K562 (cell line): Measurements from ENCODE around the gene TMEM14C. TPM values are rescaled to one million over a fixed set of nuclear protein-coding genes. Genes with fewer than 3 reads are reported as not detected.
"Not testable (repeated sequence)": the region's sequence is repeated elsewhere in the genome, so short reads cannot be mapped to it uniquely, and the experiment has no call there.

Source experiments
- ATAC-seq: fragments of 200-7000 bp; cut with Tn5 transposase; 3 replicates; pipeline ENCODE4 v1.9.1; 2020; ENCODE audit warnings: moderate library complexity
- BruUV-seq: library from RNA; stranded (reverse); fragments of 400-500 nt; replicated peaks from 2 replicates; lab custom pipeline; 2021; lab: Mats Ljungman, UMichigan
- CTCF ChIA-PET: fragments of 300-600 bp; formaldehyde crosslinking; extraction: SDS; loops from one replicate; lab custom pipeline; 2021; ENCODE audit warnings: low intra/inter-chr PET ratio; lab: Yijun Ruan, JAX
- POLR2A ChIA-PET: fragments of 300-600, 350-650 bp; sonication (Branson Sonifier 250); formaldehyde crosslinking; extraction: SDS; loops from one replicate; lab custom pipeline; 2021; ENCODE audit warnings: antibody characterized with exemption, inconsistent platforms; lab: Yijun Ruan, JAX
- DNase-seq, 4 experiments: peaks; one replicate each; pipeline versions ENCODE4 v3.0.0 to v3.0.0-alpha.2; 2011 to 2018; ENCODE audit warnings: low spot score in 3 of 4, mixed read lengths in 3 of 4; ENCODE audit errors: extremely low read depth in 1 of 4
- FAIRE-seq: peaks from 2 replicates; lab custom pipeline; 2011; peaks lifted over from hg19 to GRCh38; lab: Jason Lieb, UNC
- H2AFZ ChIP-seq: 2 replicates; pipeline ENCODE4 v1.6.0; 2011; ENCODE audit warnings: low read depth, low read length, control low read depth, inconsistent platforms
- H3K27ac ChIP-seq: fragments of 200-600 bp; 3 replicates; pipeline ENCODE4 v1.8.0; 2011; ENCODE audit warnings: low read depth, mild to moderate bottlenecking, control low read depth, inconsistent platforms, low read length, moderate library complexity, mixed read lengths; ENCODE audit errors: extremely low read depth
- H3K27me3 ChIP-seq, 2 experiments: fragments of 300-600 bp in 1 of 2; 2 replicates in 1 of 2; 3 replicates in 1 of 2; pipeline versions ENCODE4 v1.6.0 to v1.8.0; 2011; ENCODE audit warnings: inconsistent platforms in 2 of 2, low read length in 2 of 2, mild to moderate bottlenecking in 1 of 2, mixed read lengths in 1 of 2, moderate library complexity in 1 of 2; ENCODE audit not compliant: control insufficient read depth in 2 of 2, insufficient read depth in 2 of 2
- H3K36me3 ChIP-seq: fragments of 300-600 bp; 3 replicates; pipeline ENCODE4 v1.8.0; 2011; ENCODE audit warnings: mild to moderate bottlenecking, low read length, inconsistent platforms; ENCODE audit not compliant: control insufficient read depth, insufficient read depth
- H3K4me1 ChIP-seq, 2 experiments: fragments of 200-600 bp in 1 of 2; replicated peaks in 1 of 2; 2 replicates in 1 of 2; 3 replicates in 1 of 2; pipeline versions ENCODE4 v1.5.1 to v1.8.0; 2011; ENCODE audit warnings: inconsistent platforms in 2 of 2, low read length in 2 of 2, mild to moderate bottlenecking in 1 of 2, mixed read lengths in 1 of 2, moderate library complexity in 1 of 2; ENCODE audit not compliant: control insufficient read depth in 2 of 2, insufficient read depth in 2 of 2
- H3K4me2 ChIP-seq: 2 replicates; pipeline ENCODE4 v1.6.1; 2011; ENCODE audit warnings: low read length, control low read depth, inconsistent platforms, mixed read lengths; ENCODE audit not compliant: insufficient read depth
- H3K4me3 ChIP-seq: fragments of 200-600 bp; sonication (generic), shearing (Covaris generic); 2 replicates; pipeline ENCODE4 v1.5.1; 2016; ENCODE audit warnings: control low read depth, inconsistent platforms
- H3K79me2 ChIP-seq: fragments of 200-600 bp; 3 replicates; pipeline ENCODE4 v1.8.0; 2011; ENCODE audit warnings: low read length, inconsistent platforms; ENCODE audit not compliant: control insufficient read depth, insufficient read depth
- H3K9ac ChIP-seq, 2 experiments: 2 replicates each; pipeline versions ENCODE4 v1.6.0 to v1.6.1; 2011; ENCODE audit warnings: low read depth in 2 of 2, low read length in 2 of 2, control low read depth in 1 of 2, inconsistent platforms in 1 of 2, mild to moderate bottlenecking in 1 of 2, mixed read lengths in 1 of 2; ENCODE audit not compliant: insufficient read depth in 1 of 2
- H3K9me1 ChIP-seq: one replicate; pipeline ENCODE4 v1.6.0; 2011; ENCODE audit warnings: inconsistent platforms, mild to moderate bottlenecking, low read length, moderate library complexity; ENCODE audit not compliant: control insufficient read depth, insufficient read depth
- H3K9me3 ChIP-seq: replicated peaks from 2 replicates; pipeline ENCODE4 v1.5.1; 2011; ENCODE audit warnings: low read depth, low read length, inconsistent platforms; ENCODE audit not compliant: control insufficient read depth, insufficient read depth
- H4K20me1 ChIP-seq: replicated peaks from 2 replicates; pipeline ENCODE4 v1.6.1; 2011; ENCODE audit warnings: low read length, inconsistent platforms, mixed read lengths; ENCODE audit not compliant: control insufficient read depth, insufficient read depth
- CC2D1A ChIP-seq: fragments of 450-650 bp; IDR thresholded peaks from 2 replicates; pipeline ENCODE4 v1.6.1; 2017; ENCODE audit warnings: mild to moderate bottlenecking
- CHAMP1 ChIP-seq: fragments of 450-650 bp; IDR thresholded peaks from 2 replicates; pipeline ENCODE4 v1.6.1; 2016; ENCODE audit warnings: mild to moderate bottlenecking
- FOXA3 ChIP-seq, 2 experiments: fragments of 450-650 bp in 1 of 2; sonication (generic) in 1 of 2; formaldehyde crosslinking; IDR thresholded peaks in 1 of 2; conservative IDR thresholded peaks in 1 of 2; 2 replicates each; pipeline versions ENCODE4 v1.4.0 to v1.8.0; 2020 to 2022; ENCODE audit warnings: mild to moderate bottlenecking in 2 of 2, missing genetic modification reagents in 1 of 2
- NFYB ChIP-seq: IDR thresholded peaks from 2 replicates; pipeline ENCODE4 v1.6.1; 2011; ENCODE audit warnings: mild to moderate bottlenecking, moderate library complexity; ENCODE audit not compliant: insufficient read length; ENCODE audit errors: extremely low read depth
- POLR2A ChIP-seq: fragments of 450-650 bp; conservative IDR thresholded peaks from 2 replicates; pipeline ENCODE4 v1.6.1; 2016
- RBM25 ChIP-seq: fragments of 200-400 bp; formaldehyde crosslinking; IDR thresholded peaks from 2 replicates; pipeline ENCODE4 v1.6.1; 2018; ENCODE audit warnings: low read length, low read depth, moderate library complexity; ENCODE audit not compliant: severe bottlenecking
- SRF ChIP-seq, 2 experiments: fragments of 250-450, 450-650 bp in 1 of 2; sonication (Bioruptor Pico) in 1 of 2; sonication (generic) in 1 of 2; formaldehyde crosslinking; IDR thresholded peaks; 2 replicates each; pipeline versions ENCODE4 v1.5.0 to v1.5.1; 2020 to 2022; ENCODE audit warnings: mild to moderate bottlenecking in 1 of 2, missing genetic modification reagents in 1 of 2
- SUPT5H ChIP-seq: fragments of 450-650 bp; IDR thresholded peaks from 2 replicates; pipeline ENCODE4 v1.6.1; 2016
- TBP ChIP-seq: optimal IDR thresholded peaks from 2 replicates; pipeline ENCODE3; 2011; ENCODE audit warnings: low read depth, low read length, improper control_type of control experiment
- WGBS: fragments of 100-300 bp; shearing (Covaris generic); methylation state at CpG from one replicate; pipeline ENCODE4 v1.1.6; 2016; ENCODE audit warnings: low coverage, mixed read lengths; ENCODE audit not compliant: insufficient coverage; ENCODE audit errors: missing lambda C conversion rate; 5-methylcytosine and 5-hydroxymethylcytosine counted together
- in situ Hi-C: fragments of 300-500 bp; cut with MboI; formaldehyde crosslinking; loops from 4 replicates; pipeline ENCODE4 v1.15.0; 2018; ENCODE audit warnings: inconsistent platforms, mixed read lengths
- intact Hi-C: fragments of 100-400 bp; cut with micrococcal nuclease; formaldehyde crosslinking; loops from 2 replicates; pipeline ENCODE4 v1.14.2; 2022
- polyA plus RNA-seq, 8 experiments: library from polyadenylated mRNA; depleted of rRNA in 4 of 8; stranded (reverse) in 5 of 8; unstranded in 3 of 8; fragments of >200 nt; fragmentation: Nextera tagmentation in 2 of 8; fragmentation: Illumina TruSeq in 1 of 8; extraction: Ambion mirVana in 2 of 8; extraction: Trizol in 1 of 8; gene quantifications; 2 replicates each; pipeline versions ENCODE4 v1.2.1 to v1.2.3, GENCODE V29; 2011 to 2014; ENCODE audit warnings: inconsistent platforms in 1 of 8, missing spikeins in 1 of 8
- total RNA-seq, 7 experiments: library from RNA; depleted of rRNA in 6 of 7; stranded (reverse); fragments of >200 nt in 6 of 7; fragmentation: Illumina TruSeq in 2 of 7; extraction: Trizol in 2 of 7; gene quantifications; 2 replicates each; pipeline versions ENCODE4 v1.2.1 to v1.2.3, GENCODE V29; 2011 to 2021; ENCODE audit warnings: low replicate concordance in 1 of 7

TMEM14C gene
- total and polyA plus RNA-seq, 9 of the 15 experiments (the other 6 are each of a cell fraction or from before 2014, with no cell fraction given), result 151 to 496 (median 263) TPM

DNA sequence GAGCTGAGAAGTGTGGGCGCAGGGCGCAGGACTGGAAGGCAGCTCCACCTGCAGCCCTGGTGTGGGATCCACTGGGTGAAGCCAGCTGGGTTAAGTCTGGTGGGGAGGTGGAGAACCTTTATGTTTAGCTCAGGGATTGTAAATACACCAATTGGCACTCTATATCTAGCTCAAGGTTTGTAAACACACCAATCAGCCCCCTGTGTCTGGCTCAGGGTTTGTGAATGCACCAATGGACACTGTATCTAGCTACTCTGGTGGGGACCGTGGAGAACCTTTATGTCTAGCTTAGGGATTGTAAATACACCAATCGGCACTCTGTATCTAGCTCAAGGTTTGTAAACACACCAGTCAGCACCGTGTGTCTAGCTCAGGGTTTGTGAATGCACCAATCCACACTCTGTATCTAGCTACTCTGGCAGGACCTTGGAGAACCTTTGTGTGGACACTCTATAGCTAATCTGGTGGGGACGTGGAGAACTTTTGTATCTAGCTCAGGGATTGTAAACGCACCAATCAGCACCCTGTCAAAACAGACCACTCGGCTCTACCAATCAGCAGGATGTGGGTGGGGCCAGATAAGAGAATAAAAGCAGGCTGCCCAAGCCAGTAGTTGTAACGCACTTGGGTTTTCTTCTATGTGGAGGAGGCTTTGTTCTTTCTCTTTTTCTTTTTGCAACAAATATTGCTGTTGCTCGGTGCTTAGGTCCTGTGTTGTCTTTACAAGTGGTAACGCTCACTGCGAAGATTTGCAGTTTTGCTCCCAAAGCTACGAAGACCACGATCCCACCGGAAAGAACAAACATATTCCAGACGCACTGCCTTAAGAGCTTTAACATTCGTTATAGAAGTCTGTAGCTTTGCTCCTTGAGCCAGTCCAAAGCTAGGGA, 1.7 kb upstream of the TMEM14C start:
- Histone ChIP-seq H3K79me2 (peaks cover 35% of the 10 kb centered on the region), H3K27ac (peak overlapping the region; percentile 46), H3K4me1 (peaks cover 31 to 37% of the 10 kb centered on the region in 2 experiments), H3K4me2 (0 out of 2 replicates have a peak overlapping the region, but pooled peaks have one; percentile 8), H2AFZ (peak overlapping the region; percentile 90), H3K36me3 (peaks cover 16% of the 10 kb centered on the region; the same call in 2 of the 3 replicates)
- intact Hi-C loops, H3K9ac ChIP-seq, H4K20me1 ChIP-seq, DNase-seq, CTCF ChIA-PET, H3K4me3 ChIP-seq, FAIRE-seq, in situ Hi-C loops, BruUV-seq: not testable (repeated sequence)
- POLR2A ChIA-PET, result interaction anchor here (1.0 to 1.4 kb wide), 4 partner anchors 11 to 26 kb away, joined by 3 to 6 read pairs (median 4); partner anchors contain the start of genes C6orf52 and PAK1IP1
- WGBS, result 88% methylated on average over 17 of the region's 17 CpGs
- TF ChIP-seq FOXA3 (CRISPR knock-in tag; conservative IDR thresholded peaks at IDR 0.05 in 1 of 2, IDR thresholded peaks at IDR 0.05 in 1 of 2) (0 out of 4 replicates have a peak, but pooled peaks of 1 of the 2 experiments have one; percentile 15), SUPT5H (peak; percentile 39; the same call in 1 of the 2 replicates), CC2D1A (peak; percentile 44; the same call in 1 of the 2 replicates), SRF (CRISPR knock-in tag; IDR thresholded peaks at IDR 0.05) (0 out of 4 replicates have a peak, but pooled peaks of 1 of the 2 experiments have one; percentile 18), NFYB (peak; percentile 80), TBP (peak; percentile 38), RBM25 (peak; percentile 14), POLR2A (peak; percentile 77), CHAMP1 (0 out of 2 replicates have a peak, but pooled peaks have one; percentile 37)
- TF ChIP-seq, all 486 proteins: peak for 9; not testable (repeated sequence) for 477
- H3K27me3 ChIP-seq, H3K9me1 ChIP-seq, ATAC-seq: not testable (repeated sequence)
- H3K9me3 ChIP-seq, result peaks cover 13% of the 10 kb centered on the region
